IMR-90 (cell line): ENCODE data around the gene TNS1. TPM values are rescaled to one million over a fixed set of nuclear protein-coding genes. Genes with fewer than 3 reads are reported as not detected.

Experiments used
- ATAC-seq: fragments of 200-7000 bp; cut with Tn5 transposase; 2 replicates; pipeline ENCODE4 v1.9.1; 2020; ENCODE audit warnings: low read depth, mild to moderate bottlenecking, moderate library complexity
- BruUV-seq: library from RNA; stranded (reverse); fragments of 400-500 nt; replicated peaks from 2 replicates; lab custom pipeline; 2021; lab: Mats Ljungman, UMichigan
- CTCF ChIA-PET: fragments of 300-600 bp; formaldehyde crosslinking; extraction: SDS; loops from one replicate; lab custom pipeline; 2021; ENCODE audit warnings: antibody characterized with exemption; lab: Yijun Ruan, JAX
- POLR2A ChIA-PET: fragments of 300-600 bp; sonication (Branson Sonifier 250); formaldehyde crosslinking; loops from one replicate; lab custom pipeline; 2022; ENCODE audit warnings: antibody characterized with exemption; ENCODE audit not compliant: unreplicated experiment; lab: Charles Lee
- DNase-seq: peaks from one replicate; pipeline ENCODE4 v3.0.0; 2013
- H2AFZ ChIP-seq: replicated peaks from 2 replicates; pipeline ENCODE3; 2013; ENCODE audit warnings: low read length, mild to moderate bottlenecking; ENCODE audit not compliant: poor library complexity
- H2AK5ac ChIP-seq: 2 replicates; pipeline ENCODE4 v1.6.1; 2013; ENCODE audit warnings: low read depth, low read length, inconsistent platforms
- H2AK9ac ChIP-seq: replicated peaks from 2 replicates; pipeline ENCODE3; 2013; ENCODE audit warnings: mild to moderate bottlenecking, low read depth, low read length, moderate library complexity; ENCODE audit not compliant: poor library complexity
- H2BK120ac ChIP-seq: 2 replicates; pipeline ENCODE4 v1.6.1; 2013; ENCODE audit warnings: low read depth, low read length, inconsistent platforms
- H2BK15ac ChIP-seq: 3 replicates; pipeline ENCODE4 v1.6.1; 2013; ENCODE audit warnings: low read depth, low read length, inconsistent platforms
- H2BK20ac ChIP-seq: 2 replicates; pipeline ENCODE4 v1.6.1; 2013; ENCODE audit warnings: low read depth, mild to moderate bottlenecking, inconsistent platforms, low read length, moderate library complexity
- H2BK5ac ChIP-seq: 2 replicates; pipeline ENCODE4 v1.6.1; 2013; ENCODE audit warnings: mild to moderate bottlenecking, low read depth, low read length, inconsistent platforms; ENCODE audit not compliant: poor library complexity, severe bottlenecking
- H3K14ac ChIP-seq: replicated peaks from 2 replicates; pipeline ENCODE4 v1.6.1; 2013; ENCODE audit warnings: low read depth, low read length, inconsistent platforms
- H3K18ac ChIP-seq: 2 replicates; pipeline ENCODE4 v1.6.1; 2013; ENCODE audit warnings: low read depth, low read length, control low read depth
- H3K23ac ChIP-seq: 2 replicates; pipeline ENCODE4 v1.6.1; 2013; ENCODE audit warnings: low read depth, low read length, inconsistent platforms
- H3K27ac ChIP-seq: 2 replicates; pipeline ENCODE4 v1.5.1; 2013; ENCODE audit warnings: mild to moderate bottlenecking, control low read depth, low read length; ENCODE audit not compliant: insufficient read depth
- H3K27me3 ChIP-seq: 2 replicates; pipeline ENCODE4 v1.6.1; 2013; ENCODE audit warnings: low read length; ENCODE audit not compliant: control insufficient read depth, insufficient read depth
- H3K36me3 ChIP-seq: 2 replicates; pipeline ENCODE4 v1.6.1; 2013; ENCODE audit warnings: low read length, mixed read lengths; ENCODE audit not compliant: control insufficient read depth, insufficient read depth
- H3K4ac ChIP-seq: 2 replicates; pipeline ENCODE4 v1.6.1; 2013; ENCODE audit warnings: low read depth, low read length, inconsistent platforms
- H3K4me1 ChIP-seq: 2 replicates; pipeline ENCODE4 v1.6.1; 2013; ENCODE audit warnings: low read length, mixed read lengths; ENCODE audit not compliant: control insufficient read depth, insufficient read depth
- H3K4me2 ChIP-seq: 2 replicates; pipeline ENCODE4 v1.6.1; 2013; ENCODE audit warnings: low read depth, mild to moderate bottlenecking, control low read depth, low read length, moderate library complexity
- H3K4me3 ChIP-seq: 2 replicates; pipeline ENCODE4 v1.5.1; 2013; ENCODE audit warnings: low read depth, mild to moderate bottlenecking, control low read depth, low read length, moderate library complexity; ENCODE audit not compliant: insufficient read depth
- H3K56ac ChIP-seq: 2 replicates; pipeline ENCODE4 v1.6.1; 2013; ENCODE audit warnings: low read length, inconsistent platforms; ENCODE audit not compliant: insufficient read depth; ENCODE audit errors: extremely low read depth
- H3K79me1 ChIP-seq, 2 experiments: 2 replicates each; pipeline ENCODE4 v1.6.1; 2013; ENCODE audit warnings: low read length in 2 of 2, inconsistent platforms in 1 of 2, low read depth in 1 of 2
- H3K9ac ChIP-seq: 2 replicates; pipeline ENCODE4 v1.6.1; 2013; ENCODE audit warnings: low read depth, low read length, control low read depth
- H3K9me1 ChIP-seq: 2 replicates; pipeline ENCODE4 v1.6.1; 2013; ENCODE audit warnings: low read length, inconsistent platforms; ENCODE audit not compliant: insufficient read depth
- H3K9me3 ChIP-seq: 2 replicates; pipeline ENCODE4 v1.6.1; 2013; ENCODE audit warnings: low read length; ENCODE audit not compliant: control insufficient read depth, insufficient read depth
- H4K20me1 ChIP-seq: 2 replicates; pipeline ENCODE4 v1.6.1; 2013; ENCODE audit warnings: low read length, inconsistent platforms; ENCODE audit not compliant: insufficient read depth
- H4K5ac ChIP-seq: 2 replicates; pipeline ENCODE4 v1.6.1; 2013; ENCODE audit warnings: mild to moderate bottlenecking, low read depth, low read length, control low read depth
- H4K8ac ChIP-seq, 2 experiments: 2 replicates each; pipeline ENCODE4 v1.6.1; 2013; ENCODE audit warnings: low read depth in 2 of 2, low read length in 2 of 2, control low read depth in 1 of 2, inconsistent platforms in 1 of 2
- H4K91ac ChIP-seq: 2 replicates; pipeline ENCODE4 v1.6.1; 2013; ENCODE audit warnings: low read depth, low read length, inconsistent platforms; ENCODE audit not compliant: insufficient read depth
- BHLHE40 ChIP-seq: fragments of 150-350 bp; IDR thresholded peaks from 2 replicates; pipeline ENCODE4 v1.6.1; 2016; ENCODE audit warnings: mild to moderate bottlenecking, low read depth, low read length
- MXI1 ChIP-seq: IDR thresholded peaks from 2 replicates; pipeline ENCODE4 v1.6.1; 2012; ENCODE audit warnings: low read depth, mild to moderate bottlenecking, low read length, moderate library complexity, borderline replicate concordance
- RAD21 ChIP-seq: IDR thresholded peaks from 2 replicates; pipeline ENCODE4 v1.6.1; 2012; ENCODE audit warnings: low read length, improper control_type of control experiment
- RFX5 ChIP-seq: IDR thresholded peaks from 2 replicates; pipeline ENCODE4 v1.8.0; 2012; ENCODE audit warnings: low read depth, mild to moderate bottlenecking, low read length, moderate library complexity
- WGBS, 2 experiments: methylation state at CpG; one replicate each; pipeline versions ENCODE4 v1.1.5 to v1.1.7; 2013; ENCODE audit warnings: missing lambda C conversion rate in 2 of 2; ENCODE audit not compliant: insufficient read length in 1 of 2; ENCODE audit errors: extremely low coverage in 2 of 2; 5-methylcytosine and 5-hydroxymethylcytosine counted together
- dilution Hi-C: fragments of 300-500 bp; cut with HindIII; formaldehyde crosslinking; loops from one replicate; pipeline ENCODE4 v1.14.3; 2018; ENCODE audit warnings: low sequenced_read_pairs; ENCODE audit not compliant: unreplicated experiment
- in situ Hi-C: fragments of 300-500 bp; cut with MboI; formaldehyde crosslinking; loops from 3 replicates; pipeline ENCODE4 v1.14.3; 2019; ENCODE audit warnings: low sequenced_read_pairs, inconsistent platforms, mixed read lengths
- intact Hi-C: fragments of 100-400 bp; cut with micrococcal nuclease; formaldehyde crosslinking; loops from 2 replicates; pipeline ENCODE4 v1.10.0; 2022
- polyA plus RNA-seq, 3 experiments: library from polyadenylated mRNA; depleted of rRNA; stranded (reverse); fragments of >200 nt; gene quantifications; 2 replicates each; pipeline ENCODE4 v1.2.3, GENCODE V29; 2012; ENCODE audit warnings: low replicate concordance in 1 of 3
- total RNA-seq: library from RNA; depleted of rRNA; stranded (reverse); fragments of >200 nt; gene quantifications from 2 replicates; pipeline ENCODE4 v1.2.3, GENCODE V29; 2012

TNS1 gene
- total and polyA plus RNA-seq, 2 of the 4 experiments (the other 2 are of a cell fraction), result 41.1 to 45.2 TPM

DNA sequence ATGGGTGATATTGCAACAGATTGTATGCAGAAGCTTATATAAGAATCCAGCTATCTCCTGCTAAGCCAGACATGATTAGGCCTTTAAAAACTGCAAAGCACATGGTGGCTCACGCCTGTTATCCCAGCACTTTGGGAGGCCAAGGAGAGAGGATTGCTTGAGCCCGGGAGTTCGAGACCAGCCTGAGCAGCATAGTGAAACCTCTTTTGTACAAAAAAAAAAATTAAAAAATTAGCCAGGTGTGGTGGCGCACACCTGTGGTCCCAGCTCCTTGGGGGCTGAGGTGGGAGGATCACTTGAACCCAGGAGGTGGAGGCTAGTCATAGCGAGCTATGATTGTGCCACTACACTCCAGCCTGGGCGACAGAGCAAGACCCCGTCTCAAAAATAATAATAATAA lies 204.6 kb downstream of the TNS1 start:
- Histone ChIP-seq H2AK5ac (no peak overlapping the region), H3K27ac (no peak overlapping the region), H3K23ac (no peak overlapping the region), H4K8ac (no peak overlapping the region), H4K91ac (no peak overlapping the region), H3K14ac (no peak overlapping the region), H3K27me3 (no peaks in the 10 kb centered on the region), H2BK120ac (no peak overlapping the region), H3K79me1 (0 out of 4 replicates have a peak, but pooled peaks cover 0 to 3% of the 10 kb centered on the region in 2 experiments), H3K18ac (no peak overlapping the region), H3K9ac (no peak overlapping the region), H3K4me2 (no peak overlapping the region), H3K4me3 (no peak overlapping the region), H2BK15ac (no peak overlapping the region), H3K36me3 (peaks cover 28% of the 10 kb centered on the region), H4K5ac (no peak overlapping the region), H2AFZ (no peak overlapping the region), H3K4ac (no peak overlapping the region), H2BK5ac (no peak overlapping the region), H3K56ac (no peak overlapping the region), H3K4me1 (peaks cover 7% of the 10 kb centered on the region; the same call in 1 of the 2 replicates), H3K9me1 (peaks cover 18% of the 10 kb centered on the region), H2AK9ac (no peak overlapping the region), H3K9me3 (no peaks in the 10 kb centered on the region), H2BK20ac (no peak overlapping the region), H4K20me1 (peaks cover 8% of the 10 kb centered on the region; the same call in 1 of the 2 replicates)
- in situ Hi-C loops, result loop anchor here (10.0 kb wide), 1 partner anchor 237 kb away; no protein-coding TSS in a partner anchor
- POLR2A ChIA-PET, result no interaction called here
- CTCF ChIA-PET, result interaction anchor here (1.0 kb wide), 1 partner anchor 189 kb away, joined by 3 read pairs; no protein-coding TSS in a partner anchor
- no peak for TF ChIP-seq BHLHE40
- TF ChIP-seq RAD21, result no peak
- TF ChIP-seq MXI1, result no peak
- TF ChIP-seq RFX5, result no peak
- WGBS, 2 experiments, result no CpG with 5 or more reads among the region's 7 CpGs
- ATAC-seq (no peak), DNase-seq (no peak)
- no TSS peak for BruUV-seq
- intact Hi-C loops, result no loop called here
- dilution Hi-C loops, result no loop called here
